Cardiac fibroblast (primary cell): ENCODE results near the gene PRF1.

Source experiments
- DNase-seq, 2 donors: peaks; one replicate each; pipeline versions ENCODE4 v3.0.0 to v3.0.0-alpha.2; 2010; ENCODE audit warnings: low read depth in 2 of 2
- H3K4me3 ChIP-seq, 2 donors: replicated peaks in 1 of 2; 1 replicate in 1 of 2; 2 replicates in 1 of 2; pipeline ENCODE4 v1.5.1; 2011; ENCODE audit warnings: low read depth in 2 of 2, low read length in 2 of 2, mild to moderate bottlenecking in 2 of 2, moderate library complexity in 1 of 2
- TF ChIP-seq, protein P1 (sequence below): IDR thresholded peaks from one replicate; pipeline ENCODE4 v1.5.1; 2011; ENCODE audit warnings: low read depth, mild to moderate bottlenecking, low read length, inconsistent platforms

PRF1 gene

DNA sequence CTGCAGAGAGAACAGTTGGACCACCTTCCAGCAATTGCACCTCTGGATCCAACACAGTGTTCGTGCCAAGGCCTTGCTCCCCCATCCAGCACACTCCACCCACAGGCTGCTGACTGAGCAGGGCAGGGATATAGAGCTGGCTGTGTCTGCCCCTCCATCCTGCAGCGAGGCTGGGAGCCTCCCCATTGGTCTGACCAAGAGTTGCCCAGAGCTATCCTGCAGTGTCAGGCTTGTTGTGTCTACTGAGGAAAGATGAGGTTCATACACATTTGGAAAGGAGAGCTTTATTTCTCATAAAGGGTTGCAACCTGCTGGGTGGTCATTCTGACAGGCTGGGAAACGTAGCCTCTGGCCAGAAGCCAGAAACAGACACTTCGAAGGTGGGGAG is 27.1 kb downstream of the PRF1 start:
- TF ChIP-seq, protein P1, sequence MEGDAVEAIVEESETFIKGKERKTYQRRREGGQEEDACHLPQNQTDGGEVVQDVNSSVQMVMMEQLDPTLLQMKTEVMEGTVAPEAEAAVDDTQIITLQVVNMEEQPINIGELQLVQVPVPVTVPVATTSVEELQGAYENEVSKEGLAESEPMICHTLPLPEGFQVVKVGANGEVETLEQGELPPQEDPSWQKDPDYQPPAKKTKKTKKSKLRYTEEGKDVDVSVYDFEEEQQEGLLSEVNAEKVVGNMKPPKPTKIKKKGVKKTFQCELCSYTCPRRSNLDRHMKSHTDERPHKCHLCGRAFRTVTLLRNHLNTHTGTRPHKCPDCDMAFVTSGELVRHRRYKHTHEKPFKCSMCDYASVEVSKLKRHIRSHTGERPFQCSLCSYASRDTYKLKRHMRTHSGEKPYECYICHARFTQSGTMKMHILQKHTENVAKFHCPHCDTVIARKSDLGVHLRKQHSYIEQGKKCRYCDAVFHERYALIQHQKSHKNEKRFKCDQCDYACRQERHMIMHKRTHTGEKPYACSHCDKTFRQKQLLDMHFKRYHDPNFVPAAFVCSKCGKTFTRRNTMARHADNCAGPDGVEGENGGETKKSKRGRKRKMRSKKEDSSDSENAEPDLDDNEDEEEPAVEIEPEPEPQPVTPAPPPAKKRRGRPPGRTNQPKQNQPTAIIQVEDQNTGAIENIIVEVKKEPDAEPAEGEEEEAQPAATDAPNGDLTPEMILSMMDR: no peak
- no peak overlapping the region for H3K4me3 ChIP-seq
- DNase-seq: no peak

DNA sequence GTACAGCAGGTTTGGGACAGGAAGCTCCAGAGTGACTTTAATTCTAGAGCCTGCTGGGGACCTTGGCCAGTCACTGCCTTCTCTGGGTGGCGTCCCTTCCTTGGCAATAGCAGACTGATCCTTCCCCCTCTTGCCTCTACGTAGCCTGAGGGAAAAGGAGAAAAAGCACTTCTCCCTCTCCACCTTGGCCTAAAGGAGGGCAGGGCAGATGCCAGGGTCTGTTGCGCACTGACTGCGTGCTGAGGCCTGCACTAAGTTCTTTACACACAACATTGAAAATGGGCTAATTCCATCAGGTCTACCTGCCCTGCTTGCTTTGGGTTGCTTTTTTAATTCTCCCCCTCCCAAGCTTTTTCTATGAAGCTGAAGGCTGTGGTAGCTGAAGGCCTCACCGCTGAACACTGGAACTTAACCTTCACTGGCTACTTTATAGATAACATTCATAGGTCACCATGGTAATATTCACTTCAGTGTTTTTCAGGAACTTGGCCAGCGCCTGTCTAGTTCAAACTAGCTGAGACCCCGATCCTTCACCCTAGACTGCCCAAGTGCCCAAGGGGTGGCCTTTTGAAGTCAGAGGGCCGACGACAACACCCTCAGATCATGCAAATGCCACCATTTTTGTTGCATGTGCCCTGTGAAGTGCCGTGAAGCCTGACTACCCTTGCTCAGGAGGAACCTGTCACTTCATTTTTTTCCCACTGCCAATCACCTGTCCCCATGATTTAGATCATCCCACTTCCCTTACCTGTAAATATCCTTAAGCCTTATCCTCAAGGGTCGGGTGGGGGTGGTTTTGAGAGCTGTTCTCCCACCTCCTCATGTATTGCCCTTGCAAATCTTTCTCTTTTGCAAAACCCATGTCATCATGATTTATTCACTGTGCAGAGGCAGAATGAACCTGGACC is 28.7 kb downstream of the PRF1 start:
- DNase-seq: no peak
- H3K4me3 ChIP-seq: no peak overlapping the region
- TF ChIP-seq, protein P1: no peak

DNA sequence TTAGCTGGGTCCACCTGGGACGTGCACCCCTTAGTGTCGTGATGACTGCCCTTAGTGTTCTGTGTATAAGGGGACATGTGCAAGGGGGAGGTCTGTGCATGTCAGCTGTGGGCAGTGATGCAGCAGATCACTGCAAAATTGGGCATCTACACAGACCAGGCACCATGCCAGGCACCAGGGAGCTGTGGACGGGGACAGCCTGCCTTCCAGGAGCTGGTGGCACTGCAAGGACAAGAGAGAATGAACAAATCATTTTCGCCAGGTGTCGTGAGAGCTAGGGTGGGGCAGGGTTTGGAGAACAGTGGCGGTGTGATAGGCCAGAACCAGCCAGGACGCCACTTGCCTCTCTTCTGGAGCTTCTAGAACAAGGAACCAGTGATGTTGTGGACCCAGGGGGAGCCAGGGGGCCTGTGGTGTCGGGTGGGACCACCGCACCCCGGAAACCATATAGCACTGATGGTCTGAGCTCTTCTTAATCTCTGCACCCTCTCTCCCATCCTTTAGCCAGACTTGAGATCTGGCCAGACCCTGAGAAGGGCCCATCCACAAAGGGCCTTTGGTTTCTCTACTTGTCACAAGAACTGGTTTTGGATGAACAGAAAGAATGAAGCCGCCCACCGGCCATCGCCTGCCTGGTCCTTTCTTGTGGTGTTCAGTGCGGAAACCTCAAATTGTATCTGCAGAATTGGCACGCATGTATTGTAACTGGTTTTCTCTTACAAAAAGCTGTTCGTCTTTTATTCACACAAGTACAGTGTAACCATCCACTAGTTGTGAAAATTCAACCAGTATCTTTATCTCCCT is 30.7 kb downstream of the PRF1 start:
- TF ChIP-seq, protein P1: no peak
- no peak for DNase-seq

DNA sequence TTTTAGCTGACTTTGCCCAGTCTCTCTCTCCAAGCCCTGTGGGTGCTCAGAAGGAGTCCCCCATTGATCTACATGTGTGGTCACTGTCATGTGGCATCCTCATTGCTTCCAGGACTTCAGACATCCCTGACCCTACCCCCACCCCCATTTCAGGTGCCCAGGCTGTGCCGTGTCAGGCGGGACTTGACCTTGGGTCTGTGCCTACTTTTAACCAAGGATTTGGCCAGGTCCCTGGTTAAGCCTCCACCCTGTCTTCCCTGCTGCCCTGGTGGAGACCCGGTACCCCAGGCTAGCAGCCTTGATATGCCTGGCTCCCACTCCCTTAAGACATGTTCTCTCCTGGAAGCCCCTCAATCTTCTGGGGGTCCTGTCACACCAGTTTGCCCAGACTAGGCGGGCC is 31.3 kb downstream of the PRF1 start:
- DNase-seq: no peak
- TF ChIP-seq, protein P1: no peak
- no peak overlapping the region for H3K4me3 ChIP-seq

More for the DNA sequence above, 30.7 kb downstream of the PRF1 start:
- no peak overlapping the region for H3K4me3 ChIP-seq

DNA sequence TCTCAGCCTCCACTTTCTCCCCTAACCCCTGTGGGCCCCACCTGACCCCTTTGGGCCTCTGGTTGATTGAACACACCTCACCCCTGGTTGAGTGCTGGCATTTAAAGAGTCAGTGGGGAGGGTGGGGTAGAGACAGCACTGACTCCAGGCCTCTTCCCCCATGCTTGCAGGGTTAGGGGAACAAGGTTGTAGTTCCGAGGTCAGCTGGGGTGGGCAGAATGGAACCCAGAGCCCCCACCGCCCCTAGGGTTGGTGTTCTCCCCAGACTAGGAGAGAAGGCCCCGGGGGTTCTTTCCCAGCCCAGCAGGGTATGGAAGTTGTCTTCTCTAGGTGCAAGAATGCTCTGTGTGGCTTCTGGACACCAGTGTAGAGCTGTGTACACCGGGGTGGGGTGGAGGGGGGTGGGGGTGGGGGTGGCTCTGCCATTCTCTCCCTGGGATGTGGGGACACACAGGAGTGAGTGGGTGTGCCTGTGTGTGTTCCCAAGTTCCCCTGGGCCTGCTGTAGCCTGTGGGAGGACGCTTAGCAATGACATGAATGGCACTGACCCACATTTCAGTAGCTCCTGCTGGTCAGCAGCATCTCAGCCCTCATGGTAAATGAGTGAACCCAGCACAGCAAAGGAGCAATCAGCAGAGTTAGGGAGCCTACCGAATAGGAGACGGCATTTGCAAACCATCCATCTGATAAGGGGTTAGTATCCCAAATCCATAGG is 33.6 kb downstream of the PRF1 start:
- no peak overlapping the region for H3K4me3 ChIP-seq
- TF ChIP-seq, protein P1: no peak
- DNase-seq: no peak

DNA sequence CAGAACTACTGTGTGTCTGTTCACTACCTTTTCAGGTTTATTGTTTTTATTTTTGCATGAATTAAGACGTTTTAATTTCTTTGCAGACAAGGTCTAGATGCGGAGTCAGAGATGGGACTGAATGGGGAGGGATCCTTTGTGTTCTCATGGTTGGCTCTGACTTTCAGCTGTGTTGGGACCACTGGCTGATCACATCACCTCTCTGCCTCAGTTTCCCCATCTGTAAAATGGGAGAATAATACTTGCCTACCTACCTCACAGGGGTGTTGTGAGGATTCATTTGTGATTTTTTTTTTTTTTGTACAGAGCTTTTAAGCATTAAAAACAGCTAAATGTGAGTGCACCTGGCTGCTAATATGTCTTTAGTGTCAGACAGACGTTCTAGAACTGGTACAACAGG is 34.4 kb downstream of the PRF1 start:
- TF ChIP-seq, protein P1: no peak
- H3K4me3 ChIP-seq: no peak overlapping the region
- no peak for DNase-seq
